Upper lobe of left lung (tissue), 4 donors: ENCODE data around the gene BCL2.

Experiments
- EP300 ChIP-seq, 4 donors: sonication (generic); formaldehyde crosslinking; IDR thresholded peaks; one replicate each; pipeline ENCODE4 v1.5.1; 2017; ENCODE audit warnings: antibody characterized with exemption in 4 of 4, control low read depth in 2 of 4
- POLR2A ChIP-seq, 4 donors: fragments of 450-650 bp; IDR thresholded peaks; one replicate each; pipeline ENCODE4 v1.5.1; 2016 to 2017; ENCODE audit warnings: antibody characterized with exemption in 4 of 4, mild to moderate bottlenecking in 2 of 4
- TF ChIP-seq, protein P1 (sequence below), 6 experiments: fragments of 450-650 bp in 4 of 6; fragments of 200-600 bp in 2 of 6; sonication (generic) in 2 of 6; IDR thresholded peaks; one replicate each; pipeline ENCODE4 v1.5.1; 2016 to 2019; ENCODE audit warnings: antibody characterized with exemption in 6 of 6

DNA sequence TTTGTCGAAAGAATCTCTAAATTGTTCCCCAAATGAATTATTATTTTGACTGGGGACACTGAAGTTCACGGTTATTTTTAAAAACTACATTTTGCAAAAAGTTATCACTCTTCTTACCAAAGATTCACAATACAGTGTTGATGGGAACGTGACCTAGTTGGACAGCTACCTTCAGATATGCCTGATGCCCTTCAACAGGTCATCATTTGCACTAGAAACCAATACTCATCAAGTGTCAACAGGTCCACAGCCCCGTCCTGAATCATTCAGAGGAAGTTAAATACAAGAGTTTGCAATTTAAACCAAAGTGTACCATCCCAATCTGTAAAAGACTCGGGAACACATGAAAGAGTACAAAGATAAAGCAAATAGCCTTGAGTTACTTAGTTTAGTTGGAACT lies 28.3 kb downstream of the BCL2 start:
- TF ChIP-seq, protein P1, sequence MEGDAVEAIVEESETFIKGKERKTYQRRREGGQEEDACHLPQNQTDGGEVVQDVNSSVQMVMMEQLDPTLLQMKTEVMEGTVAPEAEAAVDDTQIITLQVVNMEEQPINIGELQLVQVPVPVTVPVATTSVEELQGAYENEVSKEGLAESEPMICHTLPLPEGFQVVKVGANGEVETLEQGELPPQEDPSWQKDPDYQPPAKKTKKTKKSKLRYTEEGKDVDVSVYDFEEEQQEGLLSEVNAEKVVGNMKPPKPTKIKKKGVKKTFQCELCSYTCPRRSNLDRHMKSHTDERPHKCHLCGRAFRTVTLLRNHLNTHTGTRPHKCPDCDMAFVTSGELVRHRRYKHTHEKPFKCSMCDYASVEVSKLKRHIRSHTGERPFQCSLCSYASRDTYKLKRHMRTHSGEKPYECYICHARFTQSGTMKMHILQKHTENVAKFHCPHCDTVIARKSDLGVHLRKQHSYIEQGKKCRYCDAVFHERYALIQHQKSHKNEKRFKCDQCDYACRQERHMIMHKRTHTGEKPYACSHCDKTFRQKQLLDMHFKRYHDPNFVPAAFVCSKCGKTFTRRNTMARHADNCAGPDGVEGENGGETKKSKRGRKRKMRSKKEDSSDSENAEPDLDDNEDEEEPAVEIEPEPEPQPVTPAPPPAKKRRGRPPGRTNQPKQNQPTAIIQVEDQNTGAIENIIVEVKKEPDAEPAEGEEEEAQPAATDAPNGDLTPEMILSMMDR (IDR thresholded peaks at IDR 0.05): no peak
- TF ChIP-seq POLR2A (IDR thresholded peaks at IDR 0.05) (no peak), EP300 (IDR thresholded peaks at IDR 0.05) (no peak)
